ENCODE measurements around the gene RSAD1. TPM values are rescaled to one million over a fixed set of nuclear protein-coding genes. Genes with fewer than 3 reads are reported as not detected.
A peak's percentile ranks its signal among the peaks of the same experiment; 100 is the strongest.

The RSAD1 gene
- total and polyA plus RNA-seq, 4 donors = 17.2 to 54.7 (median 34.5) TPM

DNA sequence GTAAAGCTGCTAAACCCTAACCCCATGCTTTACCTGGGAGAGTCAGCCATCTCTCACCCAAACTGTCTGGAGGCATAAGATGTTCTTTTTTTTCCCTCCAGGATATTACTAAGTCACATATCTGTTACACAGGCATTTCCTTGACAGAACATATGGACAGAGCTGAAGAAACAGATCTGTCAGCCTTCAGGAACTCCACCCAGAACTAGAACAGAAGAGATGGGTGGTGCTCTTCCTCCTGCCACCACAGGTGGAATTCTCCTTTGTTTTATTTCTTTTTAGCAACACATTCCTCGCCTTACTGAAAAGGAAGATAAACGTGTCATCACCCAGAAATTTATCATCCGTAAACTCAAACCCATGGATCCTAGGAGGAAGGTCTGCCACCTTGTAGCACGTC is 38.4 kb downstream of the RSAD1 start:
- Histone ChIP-seq H3K27me3 (ENCODE audit: control insufficient read depth, insufficient read depth, low read length) (no peaks in the 10 kb centered on the region), H3K4me3 (ENCODE audit: low read depth, low read length) (no peak overlapping the region), H3K9me3 (ENCODE audit: control insufficient read depth, insufficient read depth, low read length) (no peaks in the 10 kb centered on the region), H3K27ac (ENCODE audit: low read depth, low read length) (no peak overlapping the region), H3K4me1 (ENCODE audit: control insufficient read depth, insufficient read depth, low read length) (peaks cover 17% of the 10 kb centered on the region), H3K36me3 (ENCODE audit: control insufficient read depth, insufficient read depth, low read length) (no peaks in the 10 kb centered on the region)
- DNase-seq (ENCODE audit: low read depth in 4 of 6, low spot score in 6 of 6) = no peak
- 93% methylated on average over 3 of the region's 4 CpGs for WGBS (ENCODE audit: insufficient coverage)

DNA sequence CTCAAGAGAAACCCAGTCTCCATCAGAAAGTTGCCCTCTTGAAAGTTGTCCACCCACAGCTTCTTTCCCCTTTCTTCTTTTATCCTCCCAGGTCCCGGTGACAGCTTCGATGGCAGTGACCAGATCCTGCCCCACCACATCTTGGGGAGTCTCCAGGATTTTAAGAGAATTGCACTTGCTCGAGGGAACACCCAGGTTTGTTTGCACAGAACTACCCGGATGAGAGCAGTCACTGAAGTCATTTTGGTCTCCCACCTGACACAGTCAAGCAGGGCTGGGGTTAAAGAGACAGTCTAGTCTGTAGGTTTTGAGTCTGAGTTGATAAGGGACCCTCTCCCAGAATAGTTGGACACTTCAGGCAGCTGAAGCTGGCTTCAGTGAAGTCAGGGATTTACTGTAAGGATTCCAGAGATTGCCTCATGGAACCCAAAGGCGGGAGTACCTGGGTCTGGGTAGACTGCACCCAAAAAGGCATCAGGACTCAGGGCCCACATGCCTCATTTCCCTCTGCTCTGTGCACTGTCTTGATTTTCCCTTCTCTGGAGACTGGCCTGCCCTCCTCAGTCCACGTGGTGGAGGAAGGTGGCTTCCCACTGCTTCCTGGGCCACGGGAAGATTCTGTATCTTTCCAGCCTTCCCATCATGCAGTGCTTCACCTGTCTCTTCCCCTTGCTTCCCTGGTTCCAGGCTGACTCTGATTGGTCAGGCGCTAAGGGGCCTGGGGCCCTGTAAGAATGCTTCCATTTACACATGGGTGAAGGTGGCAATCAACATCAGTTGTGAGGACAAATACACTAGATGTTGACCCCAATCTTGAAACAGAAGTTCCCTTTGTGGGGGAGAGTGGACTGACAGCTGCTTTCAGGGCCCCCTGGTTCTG is 39.1 kb downstream of the RSAD1 start:
- WGBS (ENCODE audit: insufficient coverage) = 78% methylated on average over 7 of the region's 8 CpGs
- Histone ChIP-seq H3K36me3 (ENCODE audit: control insufficient read depth, insufficient read depth, low read length) (no peaks in the 10 kb centered on the region), H3K9me3 (ENCODE audit: control insufficient read depth, insufficient read depth, low read length) (no peaks in the 10 kb centered on the region), H3K4me3 (ENCODE audit: low read depth, low read length) (no peak overlapping the region), H3K27ac (ENCODE audit: low read depth, low read length) (peak overlapping the region; percentile 40), H3K4me1 (ENCODE audit: control insufficient read depth, insufficient read depth, low read length) (peaks cover 17% of the 10 kb centered on the region), H3K27me3 (ENCODE audit: control insufficient read depth, insufficient read depth, low read length) (no peaks in the 10 kb centered on the region)
- DNase-seq (ENCODE audit: low read depth in 4 of 6, low spot score in 6 of 6) = no peak

DNA sequence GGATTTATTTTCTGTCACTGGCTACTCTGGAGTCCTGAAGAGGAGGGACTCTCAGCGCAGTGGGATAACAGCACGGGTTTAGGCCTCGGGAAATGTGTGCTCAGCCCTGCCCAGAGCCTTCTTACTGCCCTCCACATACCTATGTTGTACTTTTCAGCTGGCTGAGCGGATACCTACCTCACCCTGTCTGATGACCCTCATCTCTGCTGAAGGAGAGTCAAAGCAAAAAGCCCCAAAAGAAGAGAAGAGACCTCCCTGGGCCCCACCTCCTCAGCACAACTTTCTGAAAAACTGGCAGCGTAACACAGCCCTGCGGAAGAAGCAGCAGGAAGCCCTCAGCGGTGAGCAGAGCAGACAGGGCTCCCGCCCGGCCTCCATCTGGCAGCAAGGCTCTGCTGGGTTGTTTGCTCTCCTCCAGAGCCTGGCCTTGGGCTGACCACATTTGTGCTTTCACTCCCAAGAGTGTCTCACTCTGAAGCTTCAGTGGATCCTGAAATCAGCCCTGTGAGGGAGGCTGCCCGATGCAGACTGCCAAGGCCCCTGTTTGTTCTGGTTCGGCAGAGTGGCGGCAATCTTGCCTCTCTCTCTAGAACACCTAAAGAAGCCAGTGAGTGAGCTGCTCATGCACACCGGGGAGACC is 39.8 kb downstream of the RSAD1 start:
- WGBS (ENCODE audit: insufficient coverage) = 62% methylated on average over 11 of the region's 13 CpGs
- DNase-seq (ENCODE audit: low read depth in 4 of 6, low spot score in 6 of 6) = peak in 1 of 6 donors; percentile 29
- no peaks in the 10 kb centered on the region for H3K27me3 ChIP-seq (ENCODE audit: control insufficient read depth, insufficient read depth, low read length)
- H3K9me3 ChIP-seq (ENCODE audit: control insufficient read depth, insufficient read depth, low read length) = no peaks in the 10 kb centered on the region
- H3K27ac ChIP-seq (ENCODE audit: low read depth, low read length) = peak overlapping the region; percentile 40
- H3K4me3 ChIP-seq (ENCODE audit: low read depth, low read length) = no peak overlapping the region
- no peaks in the 10 kb centered on the region for H3K36me3 ChIP-seq (ENCODE audit: control insufficient read depth, insufficient read depth, low read length)
- H3K4me1 ChIP-seq (ENCODE audit: control insufficient read depth, insufficient read depth, low read length) = peaks cover 17% of the 10 kb centered on the region

DNA sequence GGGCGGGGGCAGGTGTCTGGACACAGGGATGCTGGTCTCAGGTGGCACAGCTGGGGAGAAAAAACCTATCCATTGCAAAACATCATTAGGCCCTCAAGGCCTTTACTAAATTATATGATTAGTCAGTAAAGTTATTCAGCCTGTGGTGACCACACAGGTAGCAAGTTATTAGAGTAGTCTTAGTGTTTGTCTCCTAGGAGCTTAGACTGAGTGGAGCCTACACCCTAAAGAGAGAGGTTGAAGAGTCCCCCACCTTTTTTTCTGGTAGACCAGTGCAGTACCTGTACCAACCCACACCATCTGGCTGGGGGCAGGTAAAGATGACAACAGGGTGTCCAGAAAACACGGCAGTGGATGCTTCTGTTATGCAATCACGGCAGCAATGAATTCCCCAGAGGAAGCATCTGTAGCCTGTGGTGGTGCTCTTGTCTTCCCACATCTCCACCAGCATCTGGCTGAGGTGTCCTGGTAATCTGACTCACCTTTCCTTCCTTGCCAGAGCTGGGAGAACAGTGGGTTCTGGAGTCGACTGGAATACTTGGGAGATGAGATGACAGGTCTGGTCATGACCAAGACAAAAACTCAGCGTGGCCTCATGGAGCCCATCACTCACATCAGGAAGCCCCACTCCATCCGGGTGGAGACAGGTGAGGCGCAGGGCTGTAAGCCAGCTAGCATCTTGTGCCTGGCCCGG is 40.6 kb downstream of the RSAD1 start:
- peaks cover 17% of the 10 kb centered on the region for H3K4me1 ChIP-seq (ENCODE audit: control insufficient read depth, insufficient read depth, low read length)
- WGBS (ENCODE audit: insufficient coverage) = 92% methylated on average over 4 of the region's 8 CpGs
- no peaks in the 10 kb centered on the region for H3K9me3 ChIP-seq (ENCODE audit: control insufficient read depth, insufficient read depth, low read length)
- DNase-seq (ENCODE audit: low read depth in 4 of 6, low spot score in 6 of 6) = no peak
- no peaks in the 10 kb centered on the region for H3K36me3 ChIP-seq (ENCODE audit: control insufficient read depth, insufficient read depth, low read length)
- H3K27me3 ChIP-seq (ENCODE audit: control insufficient read depth, insufficient read depth, low read length) = no peaks in the 10 kb centered on the region
- H3K27ac ChIP-seq (ENCODE audit: low read depth, low read length) = no peak overlapping the region
- no peak overlapping the region for H3K4me3 ChIP-seq (ENCODE audit: low read depth, low read length)

DNA sequence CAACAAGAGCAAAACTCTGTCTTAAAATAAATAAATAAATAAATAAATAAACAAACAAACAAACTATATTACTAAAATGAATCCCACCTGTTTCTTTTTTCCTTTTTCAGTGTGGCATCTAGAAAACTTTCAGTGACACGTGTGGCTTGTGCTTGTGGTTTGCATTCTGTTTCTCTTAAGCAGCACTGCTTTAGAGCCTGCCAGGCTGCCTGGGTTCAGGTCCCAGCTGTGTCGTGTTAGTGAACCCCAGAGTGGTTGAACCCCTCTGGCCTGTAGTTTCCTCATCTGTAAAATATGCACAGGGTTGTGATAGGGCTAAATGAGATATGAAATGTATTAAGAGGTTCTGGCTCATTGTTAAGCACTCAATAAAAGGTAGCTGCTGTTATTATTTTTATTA is 41.8 kb downstream of the RSAD1 start:
- peaks cover 12% of the 10 kb centered on the region for H3K4me1 ChIP-seq (ENCODE audit: control insufficient read depth, insufficient read depth, low read length)
- H3K27me3 ChIP-seq (ENCODE audit: control insufficient read depth, insufficient read depth, low read length) = no peaks in the 10 kb centered on the region
- H3K36me3 ChIP-seq (ENCODE audit: control insufficient read depth, insufficient read depth, low read length) = no peaks in the 10 kb centered on the region
- no peak overlapping the region for H3K4me3 ChIP-seq (ENCODE audit: low read depth, low read length)
- WGBS (ENCODE audit: insufficient coverage) = 100% methylated on average over 1 of the region's 2 CpGs
- no peak overlapping the region for H3K27ac ChIP-seq (ENCODE audit: low read depth, low read length)
- DNase-seq (ENCODE audit: low read depth in 4 of 6, low spot score in 6 of 6) = no peak
- H3K9me3 ChIP-seq (ENCODE audit: control insufficient read depth, insufficient read depth, low read length) = no peaks in the 10 kb centered on the region

DNA sequence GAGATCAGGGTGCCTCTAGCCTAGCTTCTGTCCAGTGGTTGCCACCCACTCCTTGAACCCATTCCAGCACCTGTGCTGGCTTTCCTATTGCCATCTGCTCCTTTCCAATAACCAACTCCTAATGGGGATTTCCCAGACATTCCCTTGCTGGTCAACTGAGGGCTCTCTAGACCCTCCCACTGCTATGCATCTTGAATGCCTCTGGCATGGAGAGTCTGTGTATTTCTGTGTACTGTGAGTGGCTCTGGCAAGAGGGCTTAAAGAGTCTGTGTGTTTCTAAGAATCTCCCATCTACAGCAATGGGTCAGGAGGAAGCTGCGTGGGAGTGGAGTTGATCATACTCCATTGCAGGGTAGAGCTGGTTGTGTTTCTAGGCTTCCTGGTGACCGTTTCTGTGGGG is 42.9 kb downstream of the RSAD1 start:
- Histone ChIP-seq H3K4me1 (ENCODE audit: control insufficient read depth, insufficient read depth, low read length) (peaks cover 12% of the 10 kb centered on the region), H3K9me3 (ENCODE audit: control insufficient read depth, insufficient read depth, low read length) (no peaks in the 10 kb centered on the region), H3K36me3 (ENCODE audit: control insufficient read depth, insufficient read depth, low read length) (no peaks in the 10 kb centered on the region), H3K4me3 (ENCODE audit: low read depth, low read length) (no peak overlapping the region), H3K27ac (ENCODE audit: low read depth, low read length) (no peak overlapping the region), H3K27me3 (ENCODE audit: control insufficient read depth, insufficient read depth, low read length) (no peaks in the 10 kb centered on the region)
- WGBS (ENCODE audit: insufficient coverage) = 74% methylated on average over 2 of the region's 2 CpGs
- DNase-seq (ENCODE audit: low read depth in 4 of 6, low spot score in 6 of 6) = no peak

DNA sequence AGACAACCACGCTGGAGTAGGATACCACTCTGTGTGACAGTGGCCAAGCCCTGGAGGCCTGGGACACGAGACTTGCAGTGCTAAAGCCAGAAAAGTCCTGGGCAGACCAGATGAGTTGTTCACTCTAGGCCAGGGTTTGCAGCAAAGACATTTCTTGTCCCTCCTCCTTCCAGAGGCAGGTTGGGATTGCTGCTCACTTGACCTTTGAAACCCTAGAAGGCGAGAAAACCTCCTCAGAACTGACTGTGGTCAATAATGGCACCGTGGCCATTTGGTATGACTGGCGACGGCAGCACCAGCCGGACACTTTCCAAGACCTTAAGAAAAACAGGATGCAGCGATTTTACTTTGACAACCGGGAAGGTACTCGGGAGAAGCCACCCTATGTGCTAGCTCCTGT is 44.1 kb downstream of the RSAD1 start:
- Histone ChIP-seq H3K27ac (ENCODE audit: low read depth, low read length) (no peak overlapping the region), H3K9me3 (ENCODE audit: control insufficient read depth, insufficient read depth, low read length) (no peaks in the 10 kb centered on the region), H3K4me1 (ENCODE audit: control insufficient read depth, insufficient read depth, low read length) (peaks cover 16% of the 10 kb centered on the region), H3K4me3 (ENCODE audit: low read depth, low read length) (no peak overlapping the region), H3K27me3 (ENCODE audit: control insufficient read depth, insufficient read depth, low read length) (no peaks in the 10 kb centered on the region), H3K36me3 (ENCODE audit: control insufficient read depth, insufficient read depth, low read length) (no peaks in the 10 kb centered on the region)
- DNase-seq (ENCODE audit: low read depth in 4 of 6, low spot score in 6 of 6) = no peak
- 94% methylated on average over 10 of the region's 10 CpGs for WGBS (ENCODE audit: insufficient coverage)

DNA sequence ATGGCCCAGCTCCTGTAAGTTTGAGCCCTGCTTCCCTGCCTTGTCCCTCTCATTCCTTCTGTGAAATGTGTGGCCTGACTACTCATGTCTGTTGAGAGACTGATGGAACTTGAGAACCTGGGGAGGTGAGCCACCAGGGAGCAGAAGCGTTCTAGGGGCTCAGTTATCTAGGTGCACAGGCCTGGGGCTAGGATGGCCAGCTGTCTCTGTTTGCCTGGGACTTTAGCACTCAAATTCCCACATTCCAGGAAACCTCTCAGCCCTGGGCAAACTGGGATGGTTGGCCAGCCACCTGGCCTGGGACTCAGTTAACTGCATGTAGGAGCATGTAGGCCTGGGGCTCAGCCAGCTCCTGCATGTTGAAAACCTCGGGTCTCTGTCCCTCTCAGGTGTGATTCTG is 44.5 kb downstream of the RSAD1 start:
- H3K27me3 ChIP-seq (ENCODE audit: control insufficient read depth, insufficient read depth, low read length) = no peaks in the 10 kb centered on the region

DNA sequence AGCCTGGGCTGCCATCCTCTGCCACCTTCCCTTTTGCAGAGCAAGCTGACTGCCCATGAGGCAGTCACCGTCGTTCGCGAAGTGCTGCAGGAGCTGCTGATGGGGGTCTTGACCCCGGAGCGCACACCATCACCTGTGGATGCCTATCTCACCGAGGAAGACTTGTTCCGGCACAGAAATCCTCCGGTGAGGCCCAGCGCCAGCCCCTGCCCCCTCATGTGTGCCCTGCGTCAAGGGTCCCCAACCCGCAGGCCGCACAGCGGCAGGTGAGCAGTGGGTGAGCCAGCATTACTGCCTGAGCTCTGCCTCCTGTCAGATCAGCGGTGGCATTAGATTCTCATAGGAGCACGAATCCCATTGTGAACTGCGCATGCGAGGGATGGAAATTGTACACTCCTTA is 46.2 kb downstream of the RSAD1 start:
- Histone ChIP-seq H3K4me1 (ENCODE audit: control insufficient read depth, insufficient read depth, low read length) (peaks cover 5% of the 10 kb centered on the region), H3K27me3 (ENCODE audit: control insufficient read depth, insufficient read depth, low read length) (no peaks in the 10 kb centered on the region), H3K9me3 (ENCODE audit: control insufficient read depth, insufficient read depth, low read length) (no peaks in the 10 kb centered on the region), H3K4me3 (ENCODE audit: low read depth, low read length) (no peak overlapping the region), H3K27ac (ENCODE audit: low read depth, low read length) (no peak overlapping the region), H3K36me3 (ENCODE audit: control insufficient read depth, insufficient read depth, low read length) (no peaks in the 10 kb centered on the region)
- no peak for DNase-seq (ENCODE audit: low read depth in 4 of 6, low spot score in 6 of 6)
- WGBS (ENCODE audit: insufficient coverage) = 92% methylated on average over 14 of the region's 18 CpGs

More for the DNA sequence above, 44.5 kb downstream of the RSAD1 start:
- H3K36me3 ChIP-seq (ENCODE audit: control insufficient read depth, insufficient read depth, low read length) = no peaks in the 10 kb centered on the region
- WGBS (ENCODE audit: insufficient coverage) = 92% methylated on average over 2 of the region's 2 CpGs
- H3K27ac ChIP-seq (ENCODE audit: low read depth, low read length) = no peak overlapping the region
- H3K4me1 ChIP-seq (ENCODE audit: control insufficient read depth, insufficient read depth, low read length) = peaks cover 12% of the 10 kb centered on the region
- DNase-seq (ENCODE audit: low read depth in 4 of 6, low spot score in 6 of 6) = no peak
- no peak overlapping the region for H3K4me3 ChIP-seq (ENCODE audit: low read depth, low read length)
- H3K9me3 ChIP-seq (ENCODE audit: control insufficient read depth, insufficient read depth, low read length) = no peaks in the 10 kb centered on the region
